HG02973 (cell line): ENCODE measurements around the gene BTC.
"Not testable (repeated sequence)": the region's sequence is repeated elsewhere in the genome, so short reads cannot be mapped to it uniquely, and the experiment has no call there.

Experiments
- ATAC-seq: cut with Tn5 transposase; IDR thresholded peaks from one replicate; pipeline ENCODE4 v1.9.1; 2021; ENCODE audit warnings: moderate library complexity; ENCODE audit not compliant: unreplicated experiment

Gene BTC

GRCh38 chr4:74794382-74795010 is at the start of gene BTC:
Gene BTC, minus strand, starts transcription at chr4:74794523. Its CDS starts 198 bp downstream, at chr4:74794325.
- no peak for ATAC-seq

DNA sequence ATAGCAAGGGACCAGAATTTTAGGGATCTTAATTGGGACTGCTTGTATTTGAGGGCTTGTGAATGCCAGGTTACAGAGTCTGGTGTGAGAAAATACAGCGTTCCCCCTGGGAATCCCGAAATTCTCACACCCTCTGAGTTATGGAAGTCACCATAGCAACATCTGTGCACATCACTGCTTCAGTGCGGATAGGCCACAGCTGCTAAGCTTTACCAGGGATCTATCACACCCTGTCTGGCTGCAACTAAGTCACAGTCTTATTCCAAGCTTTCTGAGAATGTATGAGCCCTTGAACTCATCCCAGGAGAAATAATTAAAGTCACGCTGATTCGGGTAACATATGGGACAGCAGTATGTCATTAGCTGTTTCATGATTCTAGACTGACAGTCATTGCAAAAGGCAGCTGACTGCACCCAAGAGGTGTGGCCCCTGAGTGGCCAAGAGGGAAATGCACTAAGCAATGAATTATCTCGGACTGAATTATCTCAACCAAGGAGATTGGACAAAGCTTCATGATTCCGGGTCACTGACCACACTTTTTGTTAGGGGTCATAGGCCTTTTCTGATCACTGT is 46.7 kb upstream of the BTC start:
- no peak for ATAC-seq

GRCh38 chr4:74838746-74839370 is 44.5 kb upstream of the BTC start:
- no peak for ATAC-seq

- ATAC-seq, result no peak
These were observed 36.6 kb upstream of the BTC start for GRCh38 chr4:74830928-74831327.

GRCh38 chr4:74823194-74823593 is 28.9 kb upstream of the BTC start:
- ATAC-seq, result peak; percentile 84

GRCh38 chr4:74822603-74823002 is 28.3 kb upstream of the BTC start:
- no peak for ATAC-seq

GRCh38 chr4:74821541-74821940 is 27.2 kb upstream of the BTC start:
- no peak for ATAC-seq

- no peak for ATAC-seq
These were observed 19.7 kb upstream of the BTC start for GRCh38 chr4:74814052-74814451.

GRCh38 chr4:74812056-74812455 is 17.7 kb upstream of the BTC start:
- ATAC-seq, result not testable (repeated sequence)

- ATAC-seq, result no peak
These were observed 11.3 kb upstream of the BTC start for GRCh38 chr4:74805601-74806000.

DNA sequence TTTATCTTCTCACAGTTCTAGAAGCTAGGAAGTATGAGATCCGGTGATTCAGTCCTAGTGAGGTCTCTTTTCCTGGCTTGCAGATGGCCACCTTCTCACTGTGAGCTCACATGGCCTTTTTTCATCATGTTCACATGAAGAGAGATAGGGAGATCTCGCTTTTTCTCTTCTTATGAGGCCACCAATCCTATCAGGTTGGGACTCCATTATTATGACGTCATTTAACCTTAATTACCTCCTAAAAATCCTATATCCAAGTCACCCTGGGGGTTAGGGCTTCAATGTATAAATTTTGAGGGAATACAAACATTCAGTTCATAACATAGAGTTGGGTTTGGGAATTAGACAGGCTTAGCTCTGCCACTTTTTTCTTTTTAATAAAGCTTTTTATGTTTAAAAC is 6.0 kb upstream of the BTC start:
- no peak for ATAC-seq

- no peak for ATAC-seq
These were observed 2.3 kb upstream of the BTC start for GRCh38 chr4:74796631-74797030.

DNA sequence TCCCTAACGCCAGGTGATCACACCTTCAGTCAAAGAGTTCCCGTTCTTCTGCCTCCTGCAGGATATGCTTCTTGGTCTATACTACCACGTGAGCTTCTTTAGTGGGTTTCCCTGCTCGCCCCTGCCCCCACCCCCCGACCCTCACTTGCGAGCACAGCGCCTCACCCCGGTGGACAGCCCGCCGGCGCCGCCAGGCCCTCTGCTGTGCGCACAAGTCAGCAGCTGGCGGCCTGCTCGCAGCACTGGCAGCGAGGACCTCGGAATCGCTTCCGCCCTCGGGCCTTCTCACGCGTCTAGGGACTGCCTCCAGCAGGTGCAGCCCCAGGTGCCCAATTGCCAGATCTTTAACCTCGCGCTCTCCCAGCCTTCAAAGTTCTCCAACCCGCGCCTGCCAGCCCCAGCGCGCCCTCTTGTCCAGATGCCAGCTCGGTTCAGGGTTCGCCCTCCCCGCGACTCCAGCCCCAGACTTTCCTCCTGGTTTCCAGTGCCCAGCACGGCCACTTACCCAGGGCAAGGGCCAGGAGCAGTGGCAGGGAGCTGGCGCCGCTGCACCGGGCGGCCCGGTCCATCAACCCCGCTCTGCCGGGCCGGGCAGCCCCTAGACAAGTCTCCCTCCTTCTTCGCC is 454 bp downstream of the BTC start:
- ATAC-seq, result no peak

DNA sequence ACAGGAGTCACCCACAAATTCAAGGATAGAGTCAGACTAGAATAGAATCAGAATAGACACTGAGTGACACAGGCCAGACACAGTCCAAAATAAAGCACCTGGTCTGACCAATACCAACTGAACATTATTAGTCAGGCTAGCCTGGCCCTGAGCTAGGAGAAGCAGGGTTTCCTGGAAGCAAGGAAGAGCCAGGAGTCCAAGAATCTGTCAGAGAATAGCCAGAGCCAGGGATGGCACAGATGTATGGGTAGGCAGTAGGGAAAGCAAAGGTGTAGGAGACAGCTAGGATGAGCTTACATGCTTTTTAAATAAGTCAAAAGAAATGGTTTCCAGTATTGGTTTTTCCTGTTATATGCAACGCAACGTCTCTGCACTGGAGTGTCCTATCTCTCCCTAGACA is 3.7 kb downstream of the BTC start:
- no peak for ATAC-seq

DNA sequence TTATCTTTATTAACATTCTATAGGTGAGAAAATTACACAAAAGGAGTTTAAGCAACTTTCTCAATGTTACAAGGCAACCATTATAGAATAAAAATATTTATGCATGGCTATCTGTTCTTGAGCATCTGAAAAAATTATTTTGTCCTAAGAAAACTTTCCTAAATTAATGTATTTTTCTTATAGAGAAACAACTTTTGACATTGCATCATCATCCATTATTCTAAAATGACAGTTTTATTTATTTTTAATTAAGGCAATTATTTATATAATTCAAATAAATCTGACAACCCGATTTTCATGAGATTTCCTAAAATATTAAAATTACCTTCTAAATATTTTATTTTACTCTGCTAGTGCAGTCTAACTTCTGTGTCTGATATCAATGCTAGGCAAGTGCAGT is 4.8 kb downstream of the BTC start:
- ATAC-seq, result no peak

GRCh38 chr4:74777531-74777930 is 16.8 kb downstream of the BTC start:
- ATAC-seq, result no peak

GRCh38 chr4:74772783-74773182 is 21.5 kb downstream of the BTC start:
- no peak for ATAC-seq

DNA sequence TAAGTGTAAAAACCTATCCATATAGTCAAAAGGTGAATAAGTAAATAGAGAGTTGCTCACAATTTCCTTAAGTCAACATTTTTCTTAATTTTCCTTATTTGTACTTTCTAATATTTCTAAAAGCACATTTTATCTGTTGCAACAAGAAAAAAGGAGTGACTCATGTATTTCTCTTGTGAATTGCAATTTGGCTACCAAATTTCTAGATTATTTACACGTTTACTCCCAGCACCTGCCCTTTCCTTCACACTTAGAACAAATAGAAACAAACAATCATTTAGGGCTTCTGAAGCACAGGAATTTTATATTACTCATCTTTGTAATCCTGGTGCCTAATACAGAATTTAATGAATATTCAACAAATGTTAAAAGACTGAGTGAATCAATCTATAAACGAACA is 22.2 kb downstream of the BTC start:
- ATAC-seq, result no peak

GRCh38 chr4:74770226-74770910 is 24.0 kb downstream of the BTC start:
- no peak for ATAC-seq

GRCh38 chr4:74768857-74769525 is 25.3 kb downstream of the BTC start:
- ATAC-seq, result peak; percentile 69

DNA sequence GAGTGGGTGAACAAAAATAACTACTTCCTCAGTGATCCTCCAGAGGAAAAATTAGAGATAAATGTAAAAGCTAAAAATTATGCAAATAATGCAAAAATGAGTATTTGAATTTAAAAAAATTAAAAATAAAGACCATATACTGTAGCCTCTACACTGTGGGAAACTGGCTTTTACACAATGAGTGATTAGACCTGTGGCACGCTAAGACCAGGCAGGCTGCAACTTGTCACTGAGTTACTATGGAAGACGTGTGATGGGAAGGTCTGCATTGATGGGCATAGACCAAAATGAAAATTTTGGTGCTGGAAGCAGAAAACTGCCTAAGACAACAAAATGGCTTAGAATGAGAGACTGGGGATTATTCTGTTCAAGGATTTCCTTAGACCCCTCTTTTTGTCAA is 30.2 kb downstream of the BTC start:
- no peak for ATAC-seq
